Measurements from ENCODE around the gene CEP97.
"Not testable (repeated sequence)": the region's sequence is repeated elsewhere in the genome, so short reads cannot be mapped to it uniquely, and the experiment has no call there.

The CEP97 gene

DNA sequence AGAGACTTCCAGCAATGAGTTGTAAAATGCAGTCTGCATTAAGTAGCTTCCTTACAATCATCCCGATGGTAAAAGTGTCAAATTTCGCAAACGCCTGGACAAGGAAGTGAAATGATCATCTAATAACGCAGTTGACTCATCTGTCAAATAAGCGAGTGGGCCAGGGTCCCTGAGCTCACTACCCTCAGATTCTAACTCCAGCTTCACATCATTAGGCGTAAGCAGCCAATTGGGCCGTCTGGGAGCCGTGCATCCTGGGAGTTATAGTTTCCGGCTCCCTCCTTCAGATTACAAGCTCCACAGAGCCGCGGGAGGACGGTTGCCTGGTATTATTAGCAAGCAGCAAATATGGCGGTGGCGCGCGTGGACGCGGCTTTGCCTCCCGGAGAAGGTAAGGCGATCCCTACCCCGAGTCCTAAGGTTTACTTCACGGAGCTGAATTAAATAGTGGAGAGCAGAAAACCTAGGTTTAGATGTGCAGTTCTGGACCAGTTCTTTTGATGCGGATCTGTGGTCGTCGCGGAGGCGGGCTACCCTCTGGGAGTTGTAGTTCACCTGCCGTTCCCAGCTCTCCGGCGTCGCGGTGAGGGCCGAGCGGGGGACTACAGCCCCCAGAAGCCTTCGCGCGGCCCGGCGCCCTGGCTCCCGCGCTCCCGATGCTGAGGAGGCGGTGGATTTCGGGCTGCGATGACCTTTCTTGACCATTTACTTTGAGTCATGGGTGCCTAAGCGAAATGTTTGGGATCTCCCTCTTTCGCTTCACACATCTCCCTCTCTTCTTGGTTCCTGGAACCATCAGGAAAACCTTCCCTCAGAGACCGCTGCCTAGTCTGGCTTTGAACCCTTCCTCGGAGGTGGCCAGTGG is at the start of gene CEP97:
Gene CEP97 (plus strand): TSS at position 286 of the 865 bp plus-strand sequence. CDS start 63 bp downstream, at position 349.
- peak; percentile 52 for DNase-seq (ENCODE audit: low spot score)

DNA sequence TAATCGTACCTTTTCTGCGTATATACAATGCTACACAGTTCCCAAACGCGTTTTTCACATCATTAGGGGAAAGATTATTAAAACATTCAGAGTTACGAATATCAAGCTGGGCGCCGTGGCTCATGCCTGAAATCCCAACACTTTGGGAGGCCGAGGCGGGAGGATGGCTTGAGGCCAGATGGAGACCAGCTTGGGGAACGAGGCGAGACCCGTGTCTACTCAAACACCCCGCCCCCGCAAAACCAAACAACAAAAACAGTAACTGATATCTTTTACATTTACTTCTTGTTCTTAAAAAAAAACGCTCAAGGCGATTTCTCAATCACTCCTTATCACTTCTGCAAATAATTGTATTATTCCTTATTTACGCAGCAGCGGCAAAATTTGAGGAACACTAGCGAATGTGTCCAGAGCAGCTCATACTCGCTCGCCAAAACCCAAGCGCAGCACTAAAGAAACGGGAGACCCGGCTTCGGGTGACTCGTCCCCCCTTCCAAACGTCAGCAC is 48.7 kb upstream of the CEP97 start:
- DNase-seq (ENCODE audit: low spot score): no peak

DNA sequence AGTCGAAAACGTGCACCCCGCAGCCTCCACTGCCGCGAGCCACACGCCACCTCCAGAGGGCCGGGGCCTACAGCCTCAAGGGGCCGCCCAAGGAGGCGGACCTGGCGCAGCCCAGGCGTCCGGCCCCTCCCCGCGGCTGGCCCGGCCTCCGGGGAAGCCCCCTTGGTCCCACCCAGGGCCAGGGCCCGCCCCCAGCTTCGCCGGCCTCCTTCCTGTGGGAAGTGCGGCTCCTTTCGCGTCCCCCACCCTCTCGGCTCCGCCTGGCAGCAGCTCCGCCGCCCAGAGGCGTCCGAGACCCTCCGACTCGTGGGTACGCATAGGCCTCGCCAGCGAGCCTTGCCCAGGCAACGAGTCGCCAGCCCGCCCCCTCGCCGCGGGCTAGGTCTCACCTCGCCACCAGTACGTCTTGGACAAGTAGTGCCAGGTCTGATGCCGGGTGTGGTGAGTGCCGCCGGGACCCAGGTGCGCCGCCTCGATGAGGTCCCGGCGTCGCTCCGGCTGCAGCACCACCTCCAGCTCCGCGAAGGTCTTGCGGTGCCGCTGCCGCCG is 48.1 kb upstream of the CEP97 start:
- peak; percentile 86 for DNase-seq (ENCODE audit: low spot score)

DNA sequence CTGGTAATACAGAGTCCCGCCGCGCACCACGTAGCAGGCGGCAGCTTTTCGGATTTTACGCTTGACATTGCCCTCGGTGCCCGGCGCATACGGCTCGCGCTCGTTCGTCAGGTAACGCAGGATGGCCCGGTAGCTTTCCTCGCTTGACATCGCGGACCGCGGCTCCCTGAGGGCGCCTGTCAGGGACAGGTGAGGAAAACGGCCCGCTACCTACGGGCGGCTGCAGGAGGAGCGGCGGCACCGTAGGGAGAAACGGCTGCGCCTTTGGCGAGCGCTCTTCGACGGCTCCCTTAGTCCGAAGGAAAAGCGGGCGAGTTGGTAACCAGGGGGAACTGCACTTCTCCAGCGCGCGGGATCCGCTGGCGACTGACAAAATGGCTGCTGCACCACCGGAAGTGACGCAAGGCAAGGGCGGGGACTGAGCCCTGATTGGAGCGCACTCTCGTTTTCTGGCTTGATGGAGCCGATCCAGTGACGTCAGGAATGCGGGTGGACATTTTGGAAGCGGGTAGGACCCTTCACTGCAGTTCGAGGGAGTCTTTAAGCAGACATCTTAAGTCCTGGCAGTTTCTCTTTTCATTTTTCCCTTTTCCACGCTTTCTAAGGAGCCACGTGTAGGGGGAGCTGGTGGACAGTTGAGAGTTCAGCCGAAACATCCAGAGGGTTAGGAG is 47.5 kb upstream of the CEP97 start, which contains the start of gene ZBTB11:
Gene ZBTB11 (minus strand): TSS at position 368 of the 671 bp plus-strand sequence. CDS start 218 bp downstream, at position 150.
- DNase-seq (ENCODE audit: low spot score): peak; percentile 92

GRCh38 chr3:101677436-101678286 is 46.8 kb upstream of the CEP97 start:
- no peak for DNase-seq (ENCODE audit: low spot score)

- DNase-seq (ENCODE audit: low spot score): not testable (repeated sequence)
Measured at GRCh38 chr3:101678837-101679236, 45.6 kb upstream of the CEP97 start.

- no peak for DNase-seq (ENCODE audit: low spot score)
Measured at GRCh38 chr3:101680466-101680865, 43.9 kb upstream of the CEP97 start.

- no peak for DNase-seq (ENCODE audit: low spot score)
Measured at GRCh38 chr3:101685050-101685400, 39.4 kb upstream of the CEP97 start.

DNA sequence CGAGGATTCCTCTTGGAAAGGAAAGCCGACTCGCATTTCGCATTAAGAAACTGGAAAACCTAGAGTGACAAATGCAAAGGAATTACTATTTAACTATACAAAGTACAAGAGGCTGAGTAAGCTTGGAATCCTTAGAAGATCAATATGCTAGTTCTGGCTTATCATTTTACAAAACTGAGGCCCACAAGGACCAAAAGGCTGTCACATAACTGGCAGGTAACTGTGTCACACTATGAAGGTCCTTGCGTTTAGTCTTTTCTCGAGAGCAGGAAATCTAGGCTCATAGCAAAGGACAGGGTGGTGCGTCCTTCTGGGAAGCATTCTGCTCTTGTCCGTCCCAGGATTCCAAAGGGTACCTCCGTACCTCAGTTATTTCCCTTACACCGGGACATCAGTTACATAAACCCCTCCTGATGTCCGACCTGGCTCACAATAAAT is 38.5 kb upstream of the CEP97 start:
- DNase-seq (ENCODE audit: low spot score): no peak

DNA sequence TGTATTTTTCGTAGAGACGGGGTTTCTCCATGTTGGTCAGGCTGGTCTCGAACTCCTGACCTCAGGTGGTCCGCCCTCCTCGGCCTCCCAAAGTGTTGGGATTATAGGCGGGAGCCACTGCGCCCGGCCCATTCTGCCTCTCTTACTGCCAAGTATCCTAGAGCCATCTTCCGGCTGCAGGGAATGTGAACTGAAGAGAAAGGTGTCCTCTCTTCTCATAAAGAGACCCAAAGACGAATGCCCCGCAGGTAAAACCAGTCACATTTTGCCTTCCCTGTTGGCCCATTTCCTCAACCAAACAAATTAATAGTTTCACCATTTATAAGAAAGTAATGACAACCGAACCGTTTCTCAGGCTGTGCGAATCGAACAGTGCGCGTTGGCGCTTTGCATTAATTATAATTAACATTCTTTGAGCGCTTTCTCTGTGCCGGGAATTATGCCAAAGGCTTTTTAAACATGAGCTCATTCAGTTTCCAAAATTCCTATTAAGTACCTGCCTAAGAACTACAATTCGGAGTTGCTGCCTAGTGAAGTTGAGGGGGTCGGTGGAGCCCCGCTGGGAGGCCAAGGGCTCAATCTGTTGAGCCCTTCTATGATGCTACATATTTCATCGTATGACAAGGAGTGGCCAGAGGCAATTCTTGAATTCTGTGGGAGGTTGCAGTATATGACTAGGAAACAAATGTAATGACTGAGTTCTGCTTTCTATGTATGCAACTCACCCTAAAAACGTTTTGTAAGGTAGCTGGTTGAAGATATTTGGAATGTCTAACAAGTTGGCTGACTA is 37.1 kb upstream of the CEP97 start:
- no peak for DNase-seq (ENCODE audit: low spot score)

- DNase-seq (ENCODE audit: low spot score): no peak
Measured at GRCh38 chr3:101689286-101689685, 35.1 kb upstream of the CEP97 start.

DNA sequence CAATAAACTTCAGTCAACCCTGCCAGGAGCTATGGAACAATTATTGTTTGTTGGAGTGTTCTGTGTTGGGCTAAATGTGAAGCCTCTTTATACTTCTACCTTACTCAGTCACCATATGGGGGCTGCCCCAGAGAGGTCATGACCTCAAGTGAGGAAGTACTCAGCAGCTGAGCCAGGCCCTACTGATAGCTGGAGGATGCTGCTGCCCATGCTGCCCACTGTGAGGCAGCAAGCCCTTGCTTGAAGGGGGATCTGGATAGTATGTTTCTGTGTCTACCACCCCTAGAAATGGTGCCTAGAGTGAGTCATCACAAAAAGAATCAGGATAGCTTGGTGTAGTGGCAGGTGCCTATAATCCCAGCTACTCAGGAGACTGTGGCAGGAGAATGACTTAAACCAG is 33.4 kb upstream of the CEP97 start:
- no peak for DNase-seq (ENCODE audit: low spot score)

DNA sequence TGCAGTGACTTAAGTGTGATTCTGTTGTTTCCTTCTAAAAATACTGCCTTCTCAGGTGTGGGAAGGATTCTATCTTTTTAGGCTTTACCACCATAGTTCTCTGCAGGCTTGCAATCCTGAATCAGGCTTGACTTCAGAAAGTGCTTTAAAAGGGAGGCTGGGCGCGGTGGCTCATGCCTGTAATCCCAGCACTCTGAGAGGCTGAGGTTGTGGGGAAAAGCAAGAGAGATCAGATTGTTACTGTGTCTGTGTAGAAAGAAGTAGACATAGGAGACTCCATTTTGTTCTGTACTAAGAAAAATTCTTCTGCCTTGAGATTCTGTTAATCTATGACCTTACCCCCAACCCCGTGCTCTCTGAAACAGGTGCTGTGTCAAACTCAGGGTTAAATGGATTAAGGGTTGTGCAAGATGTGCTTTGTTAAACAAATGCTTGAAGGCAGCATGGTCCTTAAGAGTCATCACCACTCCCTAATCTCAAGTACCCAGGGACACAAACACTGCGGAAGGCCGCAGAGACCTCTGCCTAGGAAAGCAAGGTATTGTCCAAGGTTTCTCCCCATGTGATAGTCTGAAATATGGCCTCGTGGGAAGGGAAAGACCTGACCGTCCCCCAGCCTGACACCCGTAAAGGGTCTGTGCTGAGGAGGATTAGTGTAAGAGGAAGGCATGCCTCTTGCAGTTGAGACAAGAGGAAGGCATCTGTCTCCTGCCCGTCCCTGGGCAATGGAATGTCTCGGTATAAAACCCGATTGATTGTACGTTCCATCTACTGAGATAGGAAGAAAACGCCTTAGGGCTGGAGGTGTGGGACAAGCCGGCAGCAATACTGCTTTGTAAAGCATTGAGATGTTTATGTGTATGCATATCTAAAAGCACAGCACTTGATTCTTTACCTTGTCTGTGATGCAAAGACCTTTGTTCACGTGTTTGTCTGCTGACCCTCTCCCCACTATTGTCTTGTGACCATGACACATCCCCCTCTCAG is 32.4 kb upstream of the CEP97 start:
- not testable (repeated sequence) for DNase-seq (ENCODE audit: low spot score)

DNA sequence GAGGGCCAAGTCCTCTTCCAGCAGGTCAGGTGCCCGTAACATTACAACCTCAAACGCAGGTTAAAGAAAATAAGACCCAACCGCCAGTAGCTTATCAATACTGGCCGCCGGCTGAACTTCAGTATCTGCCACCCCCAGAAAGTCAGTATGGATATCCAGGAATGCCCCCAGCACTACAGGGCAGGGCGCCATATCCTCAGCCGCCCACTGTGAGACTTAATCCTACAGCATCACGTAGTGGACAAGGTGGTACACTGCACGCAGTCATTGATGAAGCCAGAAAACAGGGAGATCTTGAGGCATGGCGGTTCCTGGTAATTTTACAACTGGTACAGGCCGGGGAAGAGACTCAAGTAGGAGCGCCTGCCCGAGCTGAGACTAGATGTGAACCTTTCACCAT is 30.9 kb upstream of the CEP97 start:
- not testable (repeated sequence) for DNase-seq (ENCODE audit: low spot score)

DNA sequence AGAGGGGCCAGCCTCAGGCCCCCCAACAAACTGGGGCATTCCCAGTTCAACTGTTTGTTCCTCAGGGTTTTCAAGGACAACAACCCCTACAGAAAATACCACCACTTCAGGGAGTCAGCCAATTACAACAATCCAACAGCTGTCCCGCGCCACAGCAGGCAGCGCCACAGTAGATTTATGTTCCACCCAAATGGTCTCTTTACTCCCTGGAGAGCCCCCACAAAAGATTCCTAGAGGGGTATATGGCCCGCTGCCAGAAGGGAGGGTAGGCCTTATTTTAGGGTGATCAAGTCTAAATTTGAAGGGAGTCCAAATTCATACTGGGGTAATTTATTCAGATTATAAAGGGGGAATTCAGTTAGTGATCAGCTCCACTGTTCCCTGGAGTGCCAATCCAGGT is 29.6 kb upstream of the CEP97 start:
- DNase-seq (ENCODE audit: low spot score): not testable (repeated sequence)

DNA sequence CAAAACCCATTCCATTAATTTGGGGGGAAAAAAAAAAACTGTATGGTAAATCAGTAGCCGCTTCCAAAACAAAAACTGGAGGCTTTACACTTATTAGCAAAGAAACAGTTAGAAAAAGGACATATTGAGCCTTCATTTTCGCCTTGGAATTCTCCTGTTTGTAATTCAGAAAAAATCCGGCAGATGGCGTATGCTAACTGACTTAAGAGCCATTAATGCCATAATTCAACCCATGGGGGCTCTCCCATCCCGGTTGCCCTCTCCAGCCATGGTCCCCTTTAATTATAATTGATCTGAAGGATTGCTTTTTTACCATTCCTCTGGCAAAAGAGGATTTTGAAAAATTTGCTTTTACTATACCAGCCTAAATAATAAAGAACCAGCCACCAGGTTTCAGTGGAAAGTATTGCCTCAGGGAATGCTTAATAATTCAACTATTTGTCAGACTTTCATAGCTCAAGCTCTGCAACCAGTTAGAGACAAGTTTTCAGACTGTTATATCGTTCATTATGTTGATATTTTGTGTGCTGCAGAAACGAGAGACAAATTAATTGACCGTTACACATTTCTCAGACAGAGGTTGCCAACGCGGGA is 28.5 kb upstream of the CEP97 start:
- no peak for DNase-seq (ENCODE audit: low spot score)

GRCh38 chr3:101701696-101702634 is 22.4 kb upstream of the CEP97 start:
- no peak for DNase-seq (ENCODE audit: low spot score)

- no peak for DNase-seq (ENCODE audit: low spot score)
Measured at GRCh38 chr3:101702726-101703125, 21.7 kb upstream of the CEP97 start.

All from HuH-7.5 (cell line).